ENCODE measurements around the gene GTF3C1. TPM values are rescaled to one million over a fixed set of nuclear protein-coding genes. Genes with fewer than 3 reads are reported as not detected.

GTF3C1 gene
- total and polyA plus RNA-seq, 2 of the 8 experiments (the other 6 are each of a cell fraction or from before 2014, with no cell fraction given), result 89.3 to 126 TPM

- H3K36me3 ChIP-seq (ENCODE audit: control insufficient read depth in 2 of 4, insufficient read depth in 4 of 4, low read length in 3 of 4), result no peaks in the 10 kb centered on the region
- no peak overlapping the region for H4K91ac ChIP-seq (replicated peaks; ENCODE audit: insufficient read length, low read length)
- no peak overlapping the region for H3K4ac ChIP-seq (replicated peaks; ENCODE audit: insufficient read length, low read depth, low read length)
- POLR2A ChIA-PET (ENCODE audit: partially characterized antibody), result no interaction called here
- H2AK5ac ChIP-seq (ENCODE audit: low read depth, low read length), result no peak overlapping the region
- no peak overlapping the region for H3K23ac ChIP-seq (ENCODE audit: insufficient read length)
- CTCF ChIA-PET (ENCODE audit: partially characterized antibody), result interaction anchor here (1.0 kb wide), 1 partner anchor 206 kb away, joined by 3 read pairs; no protein-coding TSS in a partner anchor
- H3K9ac ChIP-seq (replicated peaks in 1 of 4; ENCODE audit: extremely low read depth in 1 of 4, low read depth in 3 of 4, low read length in 3 of 4), result no peak overlapping the region
- H2BK15ac ChIP-seq (ENCODE audit: low read length), result no peak overlapping the region
- H4K5ac ChIP-seq (ENCODE audit: insufficient read length, low read depth, low read length), result no peak overlapping the region
- 0 out of 4 replicates have a peak, but pooled peaks cover 0 to 2% of the 10 kb centered on the region in 2 experiments for H3K9me3 ChIP-seq (ENCODE audit: insufficient read depth in 2 of 2, low read depth in 1 of 2, low read length in 1 of 2)
- WGBS, 2 experiments (ENCODE audit: extremely low coverage in 1 of 2, insufficient coverage in 1 of 2, insufficient read length in 1 of 2, insufficient replicate concordance in 2 of 2, low coverage in 1 of 2, low lambda C conversion rate in 2 of 2, missing lambda C conversion rate in 1 of 2), result 93% methylated on average over 14 of the region's 16 CpGs; no CpG with 5 or more reads in 1 of the 2 experiments
- no peaks in the 10 kb centered on the region for H3K27me3 ChIP-seq (replicated peaks in 1 of 4; ENCODE audit: control insufficient read depth in 3 of 4, extremely low read depth in 1 of 4, insufficient read depth in 3 of 4, low read length in 3 of 4)
- H2BK120ac ChIP-seq (replicated peaks; ENCODE audit: low read depth, low read length), result no peak overlapping the region
- DNase-seq (ENCODE audit: low read depth in 1 of 2, low spot score in 2 of 2), result peak in 1 of 2 experiments; percentile 30
- no peaks in the 10 kb centered on the region for H3K23me2 ChIP-seq (ENCODE audit: low read depth, low read length)
- no peak overlapping the region for H2AFZ ChIP-seq (ENCODE audit: low read length)
- H3K79me1 ChIP-seq (ENCODE audit: low read depth, low read length), result no peaks in the 10 kb centered on the region
- H3K4me2 ChIP-seq (ENCODE audit: insufficient read depth in 1 of 2, low read depth in 2 of 2, low read length in 2 of 2), result no peak overlapping the region
- H3K14ac ChIP-seq (ENCODE audit: insufficient read length), result no peak overlapping the region
- H3K27ac ChIP-seq (ENCODE audit: low read depth, low read length), result no peak overlapping the region
- no peak overlapping the region for H2BK5ac ChIP-seq (ENCODE audit: low read depth, low read length)
- no peak overlapping the region for H2BK20ac ChIP-seq (ENCODE audit: low read length)
- peak overlapping the region; percentile 51 for H4K8ac ChIP-seq (ENCODE audit: extremely low read depth, insufficient read depth, low read length)
- H3K79me2 ChIP-seq (ENCODE audit: control insufficient read depth in 1 of 2, insufficient read depth in 2 of 2, low read length in 2 of 2), result no peaks in the 10 kb centered on the region
- no peak for FAIRE-seq
- no peaks in the 10 kb centered on the region for H4K20me1 ChIP-seq (replicated peaks in 1 of 2; ENCODE audit: control insufficient read depth in 1 of 2, insufficient read depth in 2 of 2, low read length in 2 of 2)
- no peaks in the 10 kb centered on the region for H3K4me1 ChIP-seq (replicated peaks in 1 of 4; ENCODE audit: control insufficient read depth in 3 of 4, insufficient read depth in 4 of 4, low read length in 3 of 4)
- H3K56ac ChIP-seq (replicated peaks; ENCODE audit: insufficient read length, low read depth, low read length), result no peak overlapping the region
- H3K18ac ChIP-seq (ENCODE audit: extremely low read depth, low read length), result no peak overlapping the region
- H2BK12ac ChIP-seq (ENCODE audit: low read depth, low read length), result no peak overlapping the region
- no peak overlapping the region for H3K4me3 ChIP-seq (ENCODE audit: extremely low read depth in 1 of 4, insufficient read depth in 2 of 4, low read depth in 3 of 4, low read length in 4 of 4)
- TF ChIP-seq TAF7 (optimal IDR thresholded peaks at IDR 0.05; ENCODE audit: borderline replicate concordance, low read depth, low read length), result no peak
- no peak for TF ChIP-seq CHD2 (IDR thresholded peaks at IDR 0.05; ENCODE audit: low read length)
- TF ChIP-seq FOSL1 (IDR thresholded peaks at IDR 0.05; ENCODE audit: insufficient read depth, low read depth, low read length), result no peak
- no peak for TF ChIP-seq CTBP2 (IDR thresholded peaks at IDR 0.05; ENCODE audit: borderline replicate concordance, insufficient read depth, insufficient read length, low read length)
- TF ChIP-seq SP4 (IDR thresholded peaks at IDR 0.05; ENCODE audit: low read length), result no peak
- no peak for TF ChIP-seq POU5F1 (IDR thresholded peaks at IDR 0.05; ENCODE audit: low read depth, low read length)
- TF ChIP-seq CBX5 (IDR thresholded peaks at IDR 0.05; ENCODE audit: low read depth, low read length), result no peak
- TF ChIP-seq BRCA1 (IDR thresholded peaks at IDR 0.05; ENCODE audit: low read depth, low read length), result no peak
- TF ChIP-seq CEBPB (IDR thresholded peaks at IDR 0.05; ENCODE audit: low read depth, low read length), result no peak
- no peak for TF ChIP-seq RNF2 (IDR thresholded peaks at IDR 0.05; ENCODE audit: borderline replicate concordance, low read depth, low read length, missing control alignments, poor library complexity, severe bottlenecking)
- no peak for TF ChIP-seq BCL11A (IDR thresholded peaks at IDR 0.05; ENCODE audit: low read depth in 2 of 2, low read length in 2 of 2)
- no peak for TF ChIP-seq SP1 (IDR thresholded peaks at IDR 0.05; ENCODE audit: low read depth, low read length)
- TF ChIP-seq EP300 (IDR thresholded peaks at IDR 0.05; ENCODE audit: borderline replicate concordance in 1 of 2, low read depth in 2 of 2, low read length in 2 of 2), result no peak
- no peak for TF ChIP-seq TBP (IDR thresholded peaks at IDR 0.05; ENCODE audit: low read depth, low read length)
- TF ChIP-seq KDM4A (IDR thresholded peaks at IDR 0.05; ENCODE audit: low read depth, low read length, severe bottlenecking), result no peak
Observed at GRCh38 chr16:27429981-27430441, 119.7 kb downstream of the GTF3C1 start.
